GM23248 (cell line): ENCODE measurements around the gene TLR8. TPM values are rescaled to one million over a fixed set of nuclear protein-coding genes. Genes with fewer than 3 reads are reported as not detected.
"Not testable (repeated sequence)": the region's sequence is repeated elsewhere in the genome, so short reads cannot be mapped to it uniquely, and the experiment has no call there.

ENCODE experiments used
- DNase-seq: peaks from one replicate; pipeline ENCODE4 v3.0.0-alpha.2; 2015
- H2AFZ ChIP-seq: fragments of 200-600 bp; sonication (generic); 2 replicates; pipeline ENCODE4 v1.6.1; 2016; ENCODE audit warnings: antibody characterized with exemption
- H3F3A ChIP-seq: fragments of 200-600 bp; sonication (generic); 2 replicates; pipeline ENCODE4 v1.6.1; 2016; ENCODE audit warnings: mild to moderate bottlenecking, antibody characterized with exemption, mixed run types; ENCODE audit not compliant: insufficient read depth
- H3K27ac ChIP-seq: fragments of 200-600 bp; sonication (generic); 2 replicates; pipeline ENCODE4 v1.5.1; 2016; ENCODE audit warnings: mild to moderate bottlenecking
- H3K27me3 ChIP-seq: fragments of 200-600 bp; sonication (generic); replicated peaks from 2 replicates; pipeline ENCODE4 v1.6.1; 2016; ENCODE audit warnings: mild to moderate bottlenecking; ENCODE audit not compliant: insufficient read depth
- H3K36me3 ChIP-seq: fragments of 200-600 bp; sonication (generic); 2 replicates; pipeline ENCODE4 v1.6.1; 2016; ENCODE audit warnings: low read depth, mild to moderate bottlenecking
- H3K4me1 ChIP-seq: fragments of 200-600 bp; sonication (generic); 2 replicates; pipeline ENCODE4 v1.6.1; 2016; ENCODE audit warnings: mild to moderate bottlenecking; ENCODE audit not compliant: insufficient read depth
- H3K4me2 ChIP-seq: fragments of 200-600 bp; sonication (generic); one replicate; pipeline ENCODE4 v1.6.1; 2016; ENCODE audit warnings: mild to moderate bottlenecking; ENCODE audit not compliant: unreplicated experiment
- H3K4me3 ChIP-seq: fragments of 200-600 bp; sonication (generic); 2 replicates; pipeline ENCODE4 v1.5.1; 2016; ENCODE audit warnings: mild to moderate bottlenecking
- H3K79me2 ChIP-seq: fragments of 200-600 bp; sonication (generic); 2 replicates; pipeline ENCODE4 v1.6.1; 2016; ENCODE audit warnings: mild to moderate bottlenecking; ENCODE audit not compliant: insufficient read depth
- H3K9ac ChIP-seq: fragments of 200-600 bp; sonication (generic); 2 replicates; pipeline ENCODE4 v1.6.1; 2016; ENCODE audit warnings: mild to moderate bottlenecking
- H3K9me2 ChIP-seq: fragments of 200-600 bp; sonication (generic); 2 replicates; pipeline ENCODE4 v1.6.1; 2016; ENCODE audit warnings: mixed run types, mild to moderate bottlenecking, moderate library complexity; ENCODE audit not compliant: insufficient read depth
- H3K9me3 ChIP-seq: fragments of 200-600 bp; sonication (generic); one replicate; pipeline ENCODE4 v1.6.1; 2017; ENCODE audit warnings: low read depth
- H4K20me1 ChIP-seq: fragments of 200-600 bp; sonication (generic); 2 replicates; pipeline ENCODE4 v1.6.0; 2016; ENCODE audit not compliant: insufficient read depth
- EZH2 ChIP-seq: fragments of 200-600 bp; sonication (generic); IDR thresholded peaks from 2 replicates; pipeline ENCODE4 v1.6.1; 2018; ENCODE audit warnings: antibody characterized with exemption, mild to moderate bottlenecking; ENCODE audit not compliant: insufficient read depth, poor library complexity, severe bottlenecking
- EZH2phosphoT487 ChIP-seq: fragments of 200-600 bp; sonication (generic); IDR thresholded peaks from 2 replicates; pipeline ENCODE4 v1.6.1; 2018; ENCODE audit warnings: antibody characterized with exemption, moderate library complexity, mild to moderate bottlenecking, low read depth; ENCODE audit not compliant: insufficient read depth
- WGBS, 2 experiments: methylation state at CpG; one replicate each; pipeline ENCODE4 v1.1.6; 2015 to 2017; ENCODE audit warnings: low lambda C conversion rate in 2 of 2, low coverage in 1 of 2; ENCODE audit errors: missing lambda C conversion rate in 2 of 2; 5-methylcytosine and 5-hydroxymethylcytosine counted together
- in situ Hi-C: fragments of 300-500 bp; cut with MboI; formaldehyde crosslinking; loops from 2 replicates; pipeline ENCODE4 v1.15.0; 2020
- polyA plus RNA-seq: library from polyadenylated mRNA; unstranded; fragments of >200 nt; fragmentation: Nextera tagmentation; extraction: Ambion mirVana; gene quantifications from 2 replicates; pipeline ENCODE4 v1.2.1, GENCODE V29; 2016
- total RNA-seq: library from RNA; depleted of rRNA; stranded (reverse); fragments of >200 nt; shearing (Covaris generic); gene quantifications from 2 replicates; pipeline ENCODE4 v1.2.3, GENCODE V29; 2014

Gene TLR8
- total and polyA plus RNA-seq, 2 experiments from 2014 or later, result not detected

- Histone ChIP-seq H3K4me2 (no peak overlapping the region), H3K36me3 (no peaks in the 10 kb centered on the region), H3K4me1 (no peaks in the 10 kb centered on the region), H3F3A (no peaks in the 10 kb centered on the region), H3K9me2 (no peaks in the 10 kb centered on the region), H3K4me3 (no peak overlapping the region), H3K9ac (no peak overlapping the region), H4K20me1 (no peaks in the 10 kb centered on the region), H3K27ac (no peak overlapping the region), H3K27me3 (no peaks in the 10 kb centered on the region), H3K9me3 (no peaks in the 10 kb centered on the region), H3K79me2 (no peaks in the 10 kb centered on the region), H2AFZ (no peak overlapping the region)
- no peak for TF ChIP-seq EZH2phosphoT487
- no peak for TF ChIP-seq EZH2
- 67 to 83% methylated on average over 1 of the region's 1 CpG for WGBS, 2 experiments
- DNase-seq, result no peak
- in situ Hi-C loops, result no loop called here
Observed at GRCh38 chrX:12936947-12937346, 30.5 kb downstream of the TLR8 start.

DNA sequence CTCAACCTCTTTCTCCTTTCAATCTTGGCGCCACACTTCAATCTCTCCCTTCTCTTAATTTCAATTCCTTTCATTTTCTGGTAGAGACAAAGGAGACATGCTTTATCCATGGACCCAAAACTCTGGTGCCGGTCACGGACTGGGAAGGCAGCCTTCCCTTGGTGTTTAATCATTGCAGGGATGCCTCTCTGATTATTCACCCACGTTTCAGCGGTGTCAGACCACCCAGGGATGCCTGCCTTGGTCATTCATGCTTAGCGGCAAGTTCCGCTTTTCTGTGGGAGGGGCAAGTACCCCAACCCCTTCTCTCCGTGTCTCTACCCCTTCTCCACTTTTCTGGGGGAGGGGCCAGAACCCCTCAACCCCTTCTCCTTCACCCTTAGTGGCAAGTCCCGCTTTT lies 34.1 kb downstream of the TLR8 start:
- H3K9ac ChIP-seq, H3K4me1 ChIP-seq, H3K9me3 ChIP-seq, H3K27me3 ChIP-seq, H3K9me2 ChIP-seq, H4K20me1 ChIP-seq, H3K4me3 ChIP-seq, H3K36me3 ChIP-seq, H2AFZ ChIP-seq, in situ Hi-C loops, DNase-seq, H3K4me2 ChIP-seq, H3K27ac ChIP-seq, H3F3A ChIP-seq, H3K79me2 ChIP-seq: not testable (repeated sequence)
- WGBS, 2 experiments, result 67 to 74% methylated on average over 7 to 9 of the region's 9 CpGs

DNA sequence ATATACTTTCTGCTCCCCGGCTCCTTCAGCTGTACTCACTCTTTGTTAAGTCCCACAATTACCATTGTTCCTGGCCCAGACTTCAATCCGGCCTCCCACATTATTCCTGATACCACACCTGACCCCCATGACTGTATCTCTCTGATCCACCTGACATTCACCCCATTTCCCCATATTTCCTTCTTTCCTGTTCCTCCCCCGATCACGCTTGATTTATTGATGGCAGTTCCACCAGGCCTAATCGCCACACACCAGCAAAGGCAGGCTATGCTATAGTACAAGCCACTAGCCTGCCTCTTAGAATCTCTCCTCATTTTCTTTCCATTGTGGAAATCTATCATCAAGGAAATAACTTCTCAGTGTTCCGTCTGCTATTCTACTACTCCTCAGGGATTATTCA lies 37.2 kb downstream of the TLR8 start:
- H3K4me2 ChIP-seq, DNase-seq, H3K9me2 ChIP-seq, H2AFZ ChIP-seq, H3K9me3 ChIP-seq, in situ Hi-C loops, H3K27me3 ChIP-seq, H3K79me2 ChIP-seq, H3K36me3 ChIP-seq, H4K20me1 ChIP-seq, H3K4me1 ChIP-seq, H3K4me3 ChIP-seq, H3K9ac ChIP-seq, H3K27ac ChIP-seq, H3F3A ChIP-seq: not testable (repeated sequence)
- 69 to 75% methylated on average over 4 to 5 of the region's 6 CpGs for WGBS, 2 experiments

- H3K4me3 ChIP-seq, DNase-seq, H3K9me2 ChIP-seq, H3K27ac ChIP-seq, H4K20me1 ChIP-seq, H3F3A ChIP-seq, H3K27me3 ChIP-seq, in situ Hi-C loops, H3K36me3 ChIP-seq, H3K9ac ChIP-seq, H3K9me3 ChIP-seq, H3K79me2 ChIP-seq, H2AFZ ChIP-seq, H3K4me2 ChIP-seq: not testable (repeated sequence)
- WGBS, 2 experiments, result 82 to 93% methylated on average over 3 to 4 of the region's 4 CpGs
- peaks cover 14% of the 10 kb centered on the region for H3K4me1 ChIP-seq
Observed at GRCh38 chrX:12944452-12944851, 38.0 kb downstream of the TLR8 start.

- in situ Hi-C loops, result no loop called here
- no peaks in the 10 kb centered on the region for H3K9me3 ChIP-seq
- no peak overlapping the region for H2AFZ ChIP-seq
- H4K20me1 ChIP-seq, result no peaks in the 10 kb centered on the region
- H3K4me2 ChIP-seq, result no peak overlapping the region
- no peaks in the 10 kb centered on the region for H3K9me2 ChIP-seq
- no peaks in the 10 kb centered on the region for H3K27me3 ChIP-seq
- H3F3A ChIP-seq, result peaks cover 15% of the 10 kb centered on the region; the same call in 1 of the 2 replicates
- peaks cover 22% of the 10 kb centered on the region for H3K4me1 ChIP-seq
- DNase-seq, result no peak
- H3K79me2 ChIP-seq, result no peaks in the 10 kb centered on the region
- 96 to 98% methylated on average over 4 of the region's 4 CpGs for WGBS, 2 experiments
- H3K36me3 ChIP-seq, result no peaks in the 10 kb centered on the region
- H3K9ac ChIP-seq, result no peak overlapping the region
- TF ChIP-seq EZH2phosphoT487, result no peak
- TF ChIP-seq EZH2, result no peak
- H3K4me3 ChIP-seq, result no peak overlapping the region
- H3K27ac ChIP-seq, result no peak overlapping the region
Observed at GRCh38 chrX:12945494-12945893, 39.1 kb downstream of the TLR8 start.
